ENCODE results near the gene SOS1. TPM values are rescaled to one million over a fixed set of nuclear protein-coding genes. Genes with fewer than 3 reads are reported as not detected.

SOS1 gene
- total and polyA plus RNA-seq, 2 donors from 2014 or later = 5.5 to 33.4 TPM

GRCh38 chr2:39017334-39017733 is 103.5 kb downstream of the SOS1 start:
- no peak for TF ChIP-seq CTCF (IDR thresholded peaks at IDR 0.05; ENCODE audit: borderline replicate concordance, extremely low read depth, insufficient read depth)
- Histone ChIP-seq H3K4me1 (ENCODE audit: control insufficient read depth in 2 of 3, insufficient read depth in 2 of 3, low read depth in 1 of 3, low read length in 3 of 3) (peaks cover 0 to 2% (median 0%) of the 10 kb centered on the region in 3 donors), H3K27ac (ENCODE audit: low read depth in 2 of 2, low read length in 2 of 2) (no peak overlapping the region), H3K36me3 (ENCODE audit: control insufficient read depth in 2 of 3, insufficient read depth in 3 of 3, low read length in 3 of 3) (peaks cover 2 to 11% (median 4%) of the 10 kb centered on the region in 3 donors), H3K27me3 (ENCODE audit: control insufficient read depth, insufficient read depth, low read length) (no peaks in the 10 kb centered on the region), H3K9ac (ENCODE audit: low read length in 3 of 3) (no peak overlapping the region), H3K4me3 (ENCODE audit: low read length in 3 of 3) (no peak overlapping the region), H3K9me3 (ENCODE audit: control insufficient read depth in 2 of 3, insufficient read depth in 1 of 3, low read length in 3 of 3) (no peaks in the 10 kb centered on the region)
- no peak for FAIRE-seq
- DNase-seq = no peak
- intact Hi-C loops (cut with DNase I) = no loop called here

GRCh38 chr2:39015424-39015823 is 105.4 kb downstream of the SOS1 start:
- FAIRE-seq (no peak), DNase-seq (no peak)
- no peaks in the 10 kb centered on the region for H3K27me3 ChIP-seq (ENCODE audit: control insufficient read depth, insufficient read depth, low read length)
- intact Hi-C loops (cut with DNase I) = no loop called here
- no peak for TF ChIP-seq CTCF (IDR thresholded peaks at IDR 0.05; ENCODE audit: borderline replicate concordance, extremely low read depth, insufficient read depth)
- H3K4me1 ChIP-seq (ENCODE audit: control insufficient read depth in 2 of 3, insufficient read depth in 2 of 3, low read depth in 1 of 3, low read length in 3 of 3) = peaks cover 0 to 2% (median 0%) of the 10 kb centered on the region in 3 donors
- H3K36me3 ChIP-seq (ENCODE audit: control insufficient read depth in 2 of 3, insufficient read depth in 3 of 3, low read length in 3 of 3) = peaks cover 2 to 18% (median 6%) of the 10 kb centered on the region in 3 donors
- H3K4me3 ChIP-seq (ENCODE audit: low read length in 3 of 3) = no peak overlapping the region
- H3K9me3 ChIP-seq (ENCODE audit: control insufficient read depth in 2 of 3, insufficient read depth in 1 of 3, low read length in 3 of 3) = no peaks in the 10 kb centered on the region
- no peak overlapping the region for H3K27ac ChIP-seq (ENCODE audit: low read depth in 2 of 2, low read length in 2 of 2)
- no peak overlapping the region for H3K9ac ChIP-seq (ENCODE audit: low read length in 3 of 3)

GRCh38 chr2:39013871-39014270 is 107.0 kb downstream of the SOS1 start:
- Histone ChIP-seq H3K4me3 (ENCODE audit: low read length in 3 of 3) (no peak overlapping the region), H3K4me1 (ENCODE audit: control insufficient read depth in 2 of 3, insufficient read depth in 2 of 3, low read depth in 1 of 3, low read length in 3 of 3) (peaks cover 0 to 2% (median 0%) of the 10 kb centered on the region in 3 donors), H3K9ac (ENCODE audit: low read length in 3 of 3) (no peak overlapping the region), H3K27me3 (ENCODE audit: control insufficient read depth, insufficient read depth, low read length) (no peaks in the 10 kb centered on the region), H3K27ac (ENCODE audit: low read depth in 2 of 2, low read length in 2 of 2) (no peak overlapping the region), H3K9me3 (ENCODE audit: control insufficient read depth in 2 of 3, insufficient read depth in 1 of 3, low read length in 3 of 3) (no peaks in the 10 kb centered on the region), H3K36me3 (ENCODE audit: control insufficient read depth in 2 of 3, insufficient read depth in 3 of 3, low read length in 3 of 3) (peaks cover 2 to 23% (median 10%) of the 10 kb centered on the region in 3 donors)
- TF ChIP-seq CTCF (IDR thresholded peaks at IDR 0.05; ENCODE audit: borderline replicate concordance, extremely low read depth, insufficient read depth) = no peak
- DNase-seq = no peak
- intact Hi-C loops (cut with DNase I) = no loop called here
- no peak for FAIRE-seq

DNA sequence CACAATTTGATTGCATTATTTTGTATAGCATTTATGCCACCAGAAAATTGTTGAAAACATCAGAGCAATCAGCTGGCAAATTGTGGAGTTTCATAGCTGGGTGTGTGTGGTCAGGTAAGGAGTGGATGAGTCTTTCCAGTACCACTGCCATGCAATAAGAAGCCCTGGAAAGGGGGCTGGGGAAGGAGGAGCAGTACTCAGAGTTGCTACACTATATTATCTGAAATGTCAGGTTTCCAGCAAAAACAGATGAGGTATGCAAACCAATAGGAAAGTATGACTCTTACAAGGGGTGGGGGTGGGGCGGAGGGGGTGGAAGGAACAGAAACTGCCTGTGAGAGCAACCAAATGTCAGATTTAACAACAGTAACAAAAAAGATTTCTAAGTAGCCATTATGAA is 112.2 kb downstream of the SOS1 start:
- H3K4me1 ChIP-seq (ENCODE audit: control insufficient read depth in 2 of 3, insufficient read depth in 2 of 3, low read depth in 1 of 3, low read length in 3 of 3) = no peaks in the 10 kb centered on the region
- peaks cover 4 to 38% (median 16%) of the 10 kb centered on the region in 3 donors for H3K36me3 ChIP-seq (ENCODE audit: control insufficient read depth in 2 of 3, insufficient read depth in 3 of 3, low read length in 3 of 3)
- H3K9ac ChIP-seq (ENCODE audit: low read length in 3 of 3) = no peak overlapping the region
- no peaks in the 10 kb centered on the region for H3K9me3 ChIP-seq (ENCODE audit: control insufficient read depth in 2 of 3, insufficient read depth in 1 of 3, low read length in 3 of 3)
- H3K4me3 ChIP-seq (ENCODE audit: low read length in 3 of 3) = no peak overlapping the region
- no peaks in the 10 kb centered on the region for H3K27me3 ChIP-seq (ENCODE audit: control insufficient read depth, insufficient read depth, low read length)
- TF ChIP-seq CTCF (IDR thresholded peaks at IDR 0.05; ENCODE audit: borderline replicate concordance, extremely low read depth, insufficient read depth) = no peak
- no peak for FAIRE-seq
- DNase-seq = no peak
- intact Hi-C loops (cut with DNase I) = no loop called here
- H3K27ac ChIP-seq (ENCODE audit: low read depth in 2 of 2, low read length in 2 of 2) = no peak overlapping the region
